Suprapubic skin (tissue), 4 donors: Measurements from ENCODE around the gene YBEY.

Experiments
- POLR2A ChIP-seq, 2 donors: fragments of 450-650 bp; IDR thresholded peaks; one replicate each; pipeline ENCODE4 v1.6.1; 2017; ENCODE audit warnings: antibody characterized with exemption in 2 of 2, mild to moderate bottlenecking in 2 of 2, moderate library complexity in 2 of 2
- POLR2AphosphoS5 ChIP-seq, 3 donors: sonication (generic); formaldehyde crosslinking; IDR thresholded peaks; one replicate each; pipeline ENCODE4 v1.6.1; 2017; ENCODE audit warnings: antibody characterized with exemption in 3 of 3

DNA sequence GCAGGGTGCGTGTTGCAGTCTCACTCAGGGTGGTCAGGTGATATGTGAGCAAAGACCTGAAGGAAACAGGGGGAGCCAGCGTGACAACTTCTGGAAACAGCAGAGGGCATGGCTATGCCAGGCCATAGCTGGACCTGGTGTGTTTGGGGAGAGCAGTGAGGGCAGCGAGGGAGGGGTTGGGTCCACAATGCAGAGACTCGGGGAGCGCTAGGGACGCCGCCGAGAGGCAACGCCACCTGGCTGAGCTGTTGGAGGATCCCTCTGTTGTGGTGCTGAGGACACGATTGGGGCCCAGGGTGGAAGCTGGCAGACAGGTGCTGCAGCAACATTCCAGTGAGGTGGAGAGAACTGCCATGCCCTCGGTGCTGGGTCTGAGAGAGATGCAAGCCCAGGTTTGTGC lies 31.0 kb upstream of the YBEY start:
- no peak for TF ChIP-seq POLR2AphosphoS5 (IDR thresholded peaks at IDR 0.05)
- no peak for TF ChIP-seq POLR2A (IDR thresholded peaks at IDR 0.05)
